ENCODE measurements around the gene CPLX3. TPM values are rescaled to one million over a fixed set of nuclear protein-coding genes. Genes with fewer than 3 reads are reported as not detected.

CPLX3 gene
- total and polyA plus RNA-seq, 4 donors, result 0.05 to 0.13 TPM; not detected in 2

DNA sequence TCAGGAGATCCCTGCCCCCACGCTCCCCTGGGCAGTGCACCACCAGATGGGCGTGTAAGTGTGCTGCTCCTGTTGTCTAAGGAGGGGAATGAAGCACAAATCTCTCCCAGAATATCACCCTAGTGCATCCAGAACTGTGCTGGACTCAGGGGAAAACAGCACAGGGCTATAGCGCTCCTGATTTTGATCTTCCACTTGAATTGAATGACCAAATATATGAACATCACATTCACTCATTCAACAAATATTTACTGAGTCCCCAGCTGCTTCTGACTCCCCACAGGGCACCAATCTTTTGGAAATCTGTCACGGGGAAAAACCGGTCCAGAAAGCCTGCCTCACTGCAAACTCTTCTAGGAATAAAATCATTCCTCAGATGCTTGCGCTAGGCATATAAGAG, 2.4 kb downstream of the CPLX3 start:
- 67 to 70% methylated on average over 6 of the region's 6 CpGs for WGBS, 2 donors
- Histone ChIP-seq H3K4me3 (ENCODE audit: low read length in 2 of 2) (no peak overlapping the region), H3K36me3 (ENCODE audit: control insufficient read depth in 1 of 2, insufficient read depth in 2 of 2, low read length in 1 of 2) (no peaks in the 10 kb centered on the region), H3K4me1 (ENCODE audit: control insufficient read depth in 1 of 2, insufficient read depth in 2 of 2, low read length in 2 of 2) (no peaks in the 10 kb centered on the region), H3K9me3 (ENCODE audit: control insufficient read depth, low read length) (no peaks in the 10 kb centered on the region), H3K27me3 (ENCODE audit: control insufficient read depth in 1 of 2, insufficient read depth in 2 of 2, low read length in 1 of 2) (no peaks in the 10 kb centered on the region), H3K27ac (ENCODE audit: low read depth in 1 of 2, low read length in 2 of 2) (no peak overlapping the region)
- intact Hi-C loops (cut with DNase I), result no loop called here
- DNase-seq (no peak), ATAC-seq (ENCODE audit: low FRiP score) (no peak)

- H3K9me3 ChIP-seq (ENCODE audit: control insufficient read depth, low read length), result no peaks in the 10 kb centered on the region
- ATAC-seq (ENCODE audit: low FRiP score), result no peak
- no peaks in the 10 kb centered on the region for H3K27me3 ChIP-seq (ENCODE audit: control insufficient read depth in 1 of 2, insufficient read depth in 2 of 2, low read length in 1 of 2)
- intact Hi-C loops (cut with DNase I), result no loop called here
- 62 to 63% methylated on average over 3 of the region's 3 CpGs for WGBS, 2 donors
- no peaks in the 10 kb centered on the region for H3K36me3 ChIP-seq (ENCODE audit: control insufficient read depth in 1 of 2, insufficient read depth in 2 of 2, low read length in 1 of 2)
- no peaks in the 10 kb centered on the region for H3K4me1 ChIP-seq (ENCODE audit: control insufficient read depth in 1 of 2, insufficient read depth in 2 of 2, low read length in 2 of 2)
- H3K4me3 ChIP-seq (ENCODE audit: low read length in 2 of 2), result no peak overlapping the region
- H3K27ac ChIP-seq (ENCODE audit: low read depth in 1 of 2, low read length in 2 of 2), result no peak overlapping the region
- no peak for DNase-seq
Measured at GRCh38 chr15:74829486-74829885, 3.1 kb downstream of the CPLX3 start.

DNA sequence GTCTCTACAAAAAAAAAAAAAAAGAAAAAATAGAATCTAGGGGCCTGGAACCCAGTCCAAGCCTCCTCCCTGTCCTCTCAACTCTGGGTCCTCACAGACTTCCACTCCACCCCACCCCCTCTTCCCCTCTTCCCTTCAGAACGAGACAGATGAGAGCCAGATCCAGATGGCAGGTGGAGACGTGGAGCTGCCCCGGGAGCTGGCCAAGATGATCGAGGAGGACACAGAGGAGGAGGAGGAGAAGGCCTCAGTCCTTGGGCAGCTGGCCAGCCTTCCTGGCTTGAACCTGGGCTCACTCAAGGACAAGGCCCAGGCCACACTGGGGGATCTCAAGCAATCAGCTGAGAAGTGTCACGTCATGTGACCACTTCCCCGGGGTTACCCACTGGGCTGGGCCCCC, 3.6 kb downstream of the CPLX3 start:
- Histone ChIP-seq H3K36me3 (ENCODE audit: control insufficient read depth in 1 of 2, insufficient read depth in 2 of 2, low read length in 1 of 2) (no peaks in the 10 kb centered on the region), H3K9me3 (ENCODE audit: control insufficient read depth, low read length) (no peaks in the 10 kb centered on the region), H3K27ac (ENCODE audit: low read depth in 1 of 2, low read length in 2 of 2) (no peak overlapping the region), H3K27me3 (ENCODE audit: control insufficient read depth in 1 of 2, insufficient read depth in 2 of 2, low read length in 1 of 2) (no peaks in the 10 kb centered on the region), H3K4me1 (ENCODE audit: control insufficient read depth in 1 of 2, insufficient read depth in 2 of 2, low read length in 2 of 2) (no peaks in the 10 kb centered on the region), H3K4me3 (ENCODE audit: low read length in 2 of 2) (no peak overlapping the region)
- ATAC-seq (ENCODE audit: low FRiP score), result no peak
- DNase-seq, result no peak
- WGBS, 2 donors, result 53 to 63% methylated on average over 5 to 6 of the region's 6 CpGs
- intact Hi-C loops (cut with DNase I), result no loop called here

DNA sequence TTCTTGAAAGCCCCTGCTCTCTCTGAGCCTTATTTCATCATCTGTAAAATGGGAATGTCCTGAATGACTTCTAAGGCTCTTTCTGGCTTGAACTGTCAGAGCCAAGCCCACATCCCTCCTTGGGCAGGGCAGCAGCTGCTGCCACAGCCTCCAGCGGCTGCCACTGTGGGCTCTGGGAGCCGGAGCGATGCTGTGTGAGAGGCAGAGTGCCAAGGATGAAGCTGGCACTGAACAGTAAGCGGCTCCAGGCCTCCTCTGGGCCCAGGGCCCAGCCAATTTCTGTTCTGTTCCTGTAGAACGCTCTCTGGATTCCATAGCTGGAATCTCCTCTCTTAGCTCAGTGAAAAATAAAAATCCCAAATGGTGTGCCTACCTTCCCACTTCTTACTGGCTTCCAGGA, 4.4 kb downstream of the CPLX3 start:
- intact Hi-C loops (cut with DNase I), result no loop called here
- no peaks in the 10 kb centered on the region for H3K27me3 ChIP-seq (ENCODE audit: control insufficient read depth in 1 of 2, insufficient read depth in 2 of 2, low read length in 1 of 2)
- no peaks in the 10 kb centered on the region for H3K9me3 ChIP-seq (ENCODE audit: control insufficient read depth, low read length)
- no peaks in the 10 kb centered on the region for H3K4me1 ChIP-seq (ENCODE audit: control insufficient read depth in 1 of 2, insufficient read depth in 2 of 2, low read length in 2 of 2)
- H3K4me3 ChIP-seq (ENCODE audit: low read length in 2 of 2), result no peak overlapping the region
- WGBS, 2 donors, result 5 to 22% methylated on average over 5 of the region's 5 CpGs
- ATAC-seq (ENCODE audit: low FRiP score) (no peak), DNase-seq (no peak)
- H3K36me3 ChIP-seq (ENCODE audit: control insufficient read depth in 1 of 2, insufficient read depth in 2 of 2, low read length in 1 of 2), result no peaks in the 10 kb centered on the region
- H3K27ac ChIP-seq (ENCODE audit: low read depth in 1 of 2, low read length in 2 of 2), result no peak overlapping the region

GRCh38 chr15:74831813-74832495, 5.5 kb downstream of the CPLX3 start:
- intact Hi-C loops (cut with DNase I), result no loop called here
- 61 to 67% methylated on average over 15 of the region's 15 CpGs for WGBS, 2 donors
- DNase-seq, result no peak

DNA sequence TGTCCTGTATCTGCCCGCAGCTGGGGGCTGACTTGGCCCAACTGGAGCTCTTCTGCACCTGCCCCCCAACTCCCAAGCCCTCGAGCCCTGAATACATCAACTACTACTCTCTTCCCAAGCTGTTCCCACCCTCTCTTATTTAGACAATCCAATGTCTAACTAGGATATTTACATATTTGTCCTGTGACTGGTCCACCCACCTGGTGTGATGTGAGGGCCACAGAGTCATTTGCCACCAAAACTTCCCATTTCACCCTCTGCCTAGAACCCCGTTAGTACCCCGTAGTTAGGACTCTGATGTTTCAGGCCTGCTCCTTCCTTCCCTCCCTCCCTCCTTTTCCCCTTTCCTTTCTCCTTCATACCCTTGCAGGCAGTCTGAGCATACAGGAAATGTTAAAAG, 6.4 kb downstream of the CPLX3 start:
- Histone ChIP-seq H3K4me1 (ENCODE audit: control insufficient read depth in 1 of 2, insufficient read depth in 2 of 2, low read length in 2 of 2) (no peaks in the 10 kb centered on the region), H3K9me3 (ENCODE audit: control insufficient read depth, low read length) (no peaks in the 10 kb centered on the region), H3K27ac (ENCODE audit: low read depth in 1 of 2, low read length in 2 of 2) (no peak overlapping the region), H3K36me3 (ENCODE audit: control insufficient read depth in 1 of 2, insufficient read depth in 2 of 2, low read length in 1 of 2) (no peaks in the 10 kb centered on the region), H3K27me3 (ENCODE audit: control insufficient read depth in 1 of 2, insufficient read depth in 2 of 2, low read length in 1 of 2) (no peaks in the 10 kb centered on the region), H3K4me3 (ENCODE audit: low read length in 2 of 2) (no peak overlapping the region)
- DNase-seq (no peak), ATAC-seq (ENCODE audit: low FRiP score) (no peak)
- intact Hi-C loops (cut with DNase I), result no loop called here
- WGBS, 2 donors, result 67 to 73% methylated on average over 4 of the region's 4 CpGs

More at GRCh38 chr15:74831813-74832495, 5.5 kb downstream of the CPLX3 start:
- H3K27ac ChIP-seq (ENCODE audit: low read depth in 1 of 2, low read length in 2 of 2), result no peak overlapping the region
- no peaks in the 10 kb centered on the region for H3K27me3 ChIP-seq (ENCODE audit: control insufficient read depth in 1 of 2, insufficient read depth in 2 of 2, low read length in 1 of 2)
- no peaks in the 10 kb centered on the region for H3K36me3 ChIP-seq (ENCODE audit: control insufficient read depth in 1 of 2, insufficient read depth in 2 of 2, low read length in 1 of 2)
- H3K4me1 ChIP-seq (ENCODE audit: control insufficient read depth in 1 of 2, insufficient read depth in 2 of 2, low read length in 2 of 2), result no peaks in the 10 kb centered on the region
- H3K9me3 ChIP-seq (ENCODE audit: control insufficient read depth, low read length), result no peaks in the 10 kb centered on the region
- no peak for ATAC-seq (ENCODE audit: low FRiP score)
- no peak overlapping the region for H3K4me3 ChIP-seq (ENCODE audit: low read length in 2 of 2)

- H3K36me3 ChIP-seq (ENCODE audit: control insufficient read depth in 1 of 2, insufficient read depth in 2 of 2, low read length in 1 of 2), result no peaks in the 10 kb centered on the region
- ATAC-seq (ENCODE audit: low FRiP score) (no peak), DNase-seq (no peak)
- no peaks in the 10 kb centered on the region for H3K4me1 ChIP-seq (ENCODE audit: control insufficient read depth in 1 of 2, insufficient read depth in 2 of 2, low read length in 2 of 2)
- no peaks in the 10 kb centered on the region for H3K27me3 ChIP-seq (ENCODE audit: control insufficient read depth in 1 of 2, insufficient read depth in 2 of 2, low read length in 1 of 2)
- no peak overlapping the region for H3K27ac ChIP-seq (ENCODE audit: low read depth in 1 of 2, low read length in 2 of 2)
- no peaks in the 10 kb centered on the region for H3K9me3 ChIP-seq (ENCODE audit: control insufficient read depth, low read length)
- H3K4me3 ChIP-seq (ENCODE audit: low read length in 2 of 2), result no peak overlapping the region
- 70 to 71% methylated on average over 12 of the region's 12 CpGs for WGBS, 2 donors
- intact Hi-C loops (cut with DNase I), result no loop called here
Measured at GRCh38 chr15:74833376-74834107, 7.1 kb downstream of the CPLX3 start.

- intact Hi-C loops (cut with DNase I), result loop anchor here in 1 of 2 donors (5.0 kb wide), 1 partner anchor 58 kb away; no protein-coding TSS in a partner anchor
Measured at GRCh38 chr15:74835312-74835823, 8.9 kb downstream of the CPLX3 start.

GRCh38 chr15:74836846-74837245, 10.4 kb downstream of the CPLX3 start:
- WGBS, 2 donors, result 80 to 86% methylated on average over 7 of the region's 7 CpGs
- Histone ChIP-seq H3K4me1 (ENCODE audit: control insufficient read depth in 1 of 2, insufficient read depth in 2 of 2, low read length in 2 of 2) (no peaks in the 10 kb centered on the region), H3K27me3 (ENCODE audit: control insufficient read depth in 1 of 2, insufficient read depth in 2 of 2, low read length in 1 of 2) (no peaks in the 10 kb centered on the region), H3K27ac (ENCODE audit: low read depth in 1 of 2, low read length in 2 of 2) (no peak overlapping the region), H3K4me3 (ENCODE audit: low read length in 2 of 2) (no peak overlapping the region), H3K9me3 (ENCODE audit: control insufficient read depth, low read length) (no peaks in the 10 kb centered on the region), H3K36me3 (ENCODE audit: control insufficient read depth in 1 of 2, insufficient read depth in 2 of 2, low read length in 1 of 2) (no peaks in the 10 kb centered on the region)
- DNase-seq, result no peak
- intact Hi-C loops (cut with DNase I), result loop anchor here in 1 of 2 donors (5.0 kb wide), 1 partner anchor 60 kb away; no protein-coding TSS in a partner anchor
- ATAC-seq (ENCODE audit: low FRiP score), result no peak

More at GRCh38 chr15:74835312-74835823, 8.9 kb downstream of the CPLX3 start:
- Histone ChIP-seq H3K4me1 (ENCODE audit: control insufficient read depth in 1 of 2, insufficient read depth in 2 of 2, low read length in 2 of 2) (no peaks in the 10 kb centered on the region), H3K36me3 (ENCODE audit: control insufficient read depth in 1 of 2, insufficient read depth in 2 of 2, low read length in 1 of 2) (no peaks in the 10 kb centered on the region), H3K9me3 (ENCODE audit: control insufficient read depth, low read length) (no peaks in the 10 kb centered on the region), H3K27ac (ENCODE audit: low read depth in 1 of 2, low read length in 2 of 2) (no peak overlapping the region), H3K4me3 (ENCODE audit: low read length in 2 of 2) (no peak overlapping the region), H3K27me3 (ENCODE audit: control insufficient read depth in 1 of 2, insufficient read depth in 2 of 2, low read length in 1 of 2) (no peaks in the 10 kb centered on the region)
- ATAC-seq (ENCODE audit: low FRiP score), result no peak
- DNase-seq, result peak; percentile 67 to 84
- WGBS, 2 donors, result 44 to 46% methylated on average over 5 of the region's 5 CpGs

Measured in aorta (tissue), 5 donors.